Suppressor macrophage treated with lipopolysaccharide for 1 hour (primary cell): ENCODE results near the gene TSC22D4.
"Not testable (repeated sequence)": the region's sequence is repeated elsewhere in the genome, so short reads cannot be mapped to it uniquely, and the experiment has no call there.

ENCODE experiments used
- DNase-seq, 3 donors: peaks; one replicate each; pipeline ENCODE4 v3.0.0-alpha.2; 2020 to 2022

The TSC22D4 gene

GRCh38 chr7:100478958-100479660 is at the start of gene TSC22D4:
Gene TSC22D4, minus strand, starts transcription at chr7:100479214. Its CDS starts 1,176 bp downstream, at chr7:100478038.
- peak; percentile 87 to 94 (median 88) for DNase-seq

DNA sequence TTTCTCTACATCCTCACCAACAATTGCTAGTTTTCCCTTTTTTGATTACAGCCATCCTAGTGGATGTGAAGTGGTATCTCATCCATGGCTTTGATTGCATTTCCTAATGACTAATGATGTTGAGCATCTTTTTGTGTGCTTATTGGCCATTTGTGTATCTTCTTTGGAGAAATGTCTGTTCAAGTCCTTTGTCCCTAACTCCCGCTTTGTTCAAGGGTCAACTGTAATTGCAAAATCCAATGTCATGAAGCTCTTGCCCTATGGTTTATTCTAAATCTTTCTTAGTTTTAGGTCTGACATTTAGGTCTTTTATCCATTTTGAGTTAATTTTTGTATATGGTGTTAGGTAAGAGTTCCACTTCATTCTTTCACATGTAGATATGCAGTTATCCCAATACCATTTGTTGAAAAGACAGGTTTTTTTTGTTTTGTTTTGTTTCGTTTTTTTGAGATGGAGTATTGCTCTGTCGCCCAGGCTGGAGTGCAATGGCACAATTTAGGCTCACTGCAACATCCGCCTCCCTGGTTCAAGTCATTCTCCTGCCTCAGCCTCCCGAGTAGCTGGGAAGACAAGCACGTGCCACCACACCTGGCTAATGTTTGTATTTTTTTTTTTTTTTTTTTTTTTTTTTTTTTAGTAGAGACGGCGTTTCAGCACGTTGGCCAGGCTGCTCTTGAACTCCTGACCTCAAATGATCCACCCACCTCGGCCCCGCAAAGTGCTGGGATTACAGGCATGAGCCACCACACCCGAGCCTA is 49.3 kb upstream of the TSC22D4 start:
- DNase-seq = not testable (repeated sequence)

- not testable (repeated sequence) for DNase-seq
Observed at GRCh38 chr7:100523192-100523591, 44.2 kb upstream of the TSC22D4 start.

GRCh38 chr7:100521909-100522593 is 43.0 kb upstream of the TSC22D4 start:
- DNase-seq = peak; percentile 57 to 69 (median 62)

GRCh38 chr7:100521076-100521475 is 42.1 kb upstream of the TSC22D4 start:
- DNase-seq = no peak

DNA sequence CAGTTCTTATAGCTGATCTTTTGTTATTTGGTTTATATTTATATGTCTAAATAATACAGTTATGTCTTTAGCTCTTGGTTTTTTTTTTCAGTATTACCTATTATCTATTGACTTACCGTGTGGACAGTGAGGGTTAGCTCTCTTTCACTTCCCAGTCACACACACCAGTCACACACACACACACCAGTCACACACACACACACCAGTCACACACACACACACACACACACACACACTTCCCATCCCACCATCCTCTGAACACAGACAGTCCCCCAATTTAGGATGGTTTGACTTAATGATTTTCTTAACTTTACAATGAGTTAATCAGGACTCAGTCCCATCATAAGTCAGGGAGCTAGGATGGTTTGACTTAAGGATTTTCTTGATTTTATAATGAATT is 41.1 kb upstream of the TSC22D4 start:
- no peak for DNase-seq

DNA sequence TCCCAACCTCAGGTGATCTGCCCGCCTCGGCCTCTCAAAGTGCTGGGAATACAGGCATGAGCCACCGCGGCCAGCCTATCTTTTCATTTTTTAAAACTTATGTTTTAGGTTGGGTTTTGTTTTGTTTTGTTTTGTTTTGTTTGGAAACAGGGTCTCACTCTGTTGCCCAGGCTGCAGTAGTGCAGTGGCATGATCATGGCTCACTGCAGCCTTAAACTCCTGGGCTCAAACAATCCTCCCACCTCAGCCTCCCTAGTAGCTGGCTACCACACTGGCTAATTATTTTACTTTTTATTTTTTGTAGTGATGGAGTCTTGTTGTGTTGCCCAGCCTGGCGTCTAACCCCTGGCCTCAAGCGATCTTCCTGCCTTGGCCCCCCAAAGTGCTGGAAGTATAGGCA is 40.6 kb upstream of the TSC22D4 start:
- no peak for DNase-seq

- DNase-seq = no peak
Observed at GRCh38 chr7:100517305-100517704, 38.3 kb upstream of the TSC22D4 start.

- DNase-seq = no peak
Observed at GRCh38 chr7:100516135-100516812, 37.3 kb upstream of the TSC22D4 start.

DNA sequence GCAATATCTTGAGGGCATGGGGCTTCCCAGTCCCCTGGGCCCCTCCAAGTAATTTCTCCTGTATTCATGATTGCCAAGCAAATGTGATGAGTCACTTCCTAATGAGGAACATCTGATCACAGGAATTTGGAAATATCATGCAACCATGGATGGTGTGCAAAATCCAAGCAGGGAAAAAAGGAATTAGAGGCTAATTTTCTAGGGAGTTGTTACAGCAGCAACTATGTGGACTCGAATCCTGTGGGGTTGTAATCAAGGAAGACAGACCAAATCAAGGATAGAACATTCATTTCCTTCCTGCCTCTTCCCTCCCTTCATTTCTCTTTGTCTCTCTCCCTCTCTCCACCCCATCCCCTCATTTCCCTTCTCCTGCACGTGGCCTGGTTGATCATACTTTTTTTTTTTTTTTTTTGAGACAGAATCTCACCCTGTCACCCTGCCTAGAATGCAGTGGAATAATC is 36.1 kb upstream of the TSC22D4 start:
- DNase-seq = peak; percentile 35 to 47 (median 46)

DNA sequence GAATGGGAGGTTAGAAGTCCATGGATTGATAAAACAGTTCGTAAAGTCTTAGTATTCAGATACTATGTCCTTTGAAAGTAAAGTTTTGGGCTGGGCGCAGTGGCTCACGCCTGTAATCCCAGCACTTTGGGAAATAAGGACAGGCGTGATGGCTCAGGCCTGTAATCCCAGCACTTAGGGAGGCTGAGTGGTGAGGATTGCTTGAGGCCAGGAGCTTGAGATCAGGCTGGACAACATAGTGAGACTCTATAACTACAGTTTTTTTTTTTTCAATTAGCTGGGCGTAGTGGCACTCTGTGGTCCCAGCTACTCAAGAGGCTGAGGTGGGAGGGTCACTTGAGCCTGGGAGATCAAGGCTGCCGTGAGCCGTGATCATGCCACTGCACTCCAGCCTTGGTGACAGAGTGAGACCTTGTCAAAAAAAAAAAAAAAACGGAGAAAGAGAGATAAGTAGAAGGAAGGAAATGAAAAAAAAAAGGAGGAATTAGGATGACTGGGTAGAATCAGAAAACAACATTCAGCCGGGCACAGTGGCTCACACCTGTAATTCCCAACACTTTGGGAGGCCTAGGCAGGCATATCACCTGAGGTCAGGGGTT is 34.3 kb upstream of the TSC22D4 start:
- DNase-seq = no peak

DNA sequence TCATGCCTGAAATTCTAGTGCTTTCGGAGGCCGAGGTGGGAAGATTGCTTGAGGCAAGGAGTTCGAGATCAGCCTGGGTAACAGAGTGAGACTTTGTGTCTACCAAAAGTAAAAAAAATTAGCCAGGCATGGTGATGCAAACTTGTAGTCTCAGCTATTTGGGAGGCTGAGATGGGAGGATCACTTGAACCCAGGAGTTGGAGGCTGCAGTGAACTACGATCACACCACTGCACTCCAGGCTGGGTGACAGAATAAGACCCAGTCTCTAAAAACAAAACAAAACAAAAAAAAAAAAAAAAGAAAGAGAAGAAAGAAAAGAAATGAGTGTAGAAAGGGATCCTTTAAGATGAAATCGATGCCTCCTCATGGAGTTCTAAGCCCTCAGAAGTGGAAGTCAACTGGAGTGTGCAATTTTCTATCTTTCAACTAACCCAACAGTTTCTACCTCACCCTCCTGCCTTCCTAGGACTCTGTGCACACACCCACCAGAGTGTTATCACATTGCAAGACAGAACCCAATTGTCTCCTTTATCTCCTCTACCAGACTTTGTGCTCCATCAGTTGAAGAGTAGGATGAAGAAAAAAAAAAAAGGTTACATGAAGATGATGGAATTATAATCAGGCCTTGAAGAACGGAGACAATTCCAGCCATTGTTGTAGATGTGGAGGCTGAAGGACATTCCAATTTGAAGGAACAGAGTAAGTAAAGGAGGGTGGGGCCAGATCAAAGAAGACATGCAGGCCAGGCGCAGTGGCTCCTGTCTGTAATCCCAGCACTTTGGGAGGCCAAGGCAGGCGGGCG is 31.6 kb upstream of the TSC22D4 start:
- no peak for DNase-seq

- no peak for DNase-seq
Observed at GRCh38 chr7:100509231-100509630, 30.2 kb upstream of the TSC22D4 start.

DNA sequence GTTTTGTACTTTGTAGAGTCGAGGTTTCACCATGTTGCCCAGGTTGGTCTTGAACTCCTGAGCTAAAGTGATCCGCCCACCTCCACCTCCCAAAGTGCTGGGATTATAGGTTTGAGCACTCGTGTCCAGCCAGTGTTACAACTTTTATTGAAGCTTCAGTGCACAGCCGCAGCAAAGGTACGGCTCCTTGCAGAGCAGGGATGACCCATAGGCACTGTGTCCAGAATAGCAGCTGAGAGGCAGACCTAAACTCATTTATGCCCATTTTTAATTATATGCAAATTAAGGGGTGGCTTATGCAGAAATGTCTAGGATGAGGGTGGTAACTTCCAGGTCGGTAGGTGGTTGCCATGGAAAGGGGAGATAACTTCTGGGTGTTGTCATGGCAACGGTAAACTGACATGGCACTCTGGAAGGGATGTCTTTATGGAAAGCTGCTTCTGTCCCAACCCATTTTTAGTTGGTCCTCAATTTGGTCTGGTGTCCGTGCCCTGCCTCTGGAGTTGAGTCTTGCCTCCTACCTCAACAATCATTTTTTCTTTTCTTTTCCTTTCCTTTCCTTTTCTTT is 27.4 kb upstream of the TSC22D4 start:
- DNase-seq = no peak

DNA sequence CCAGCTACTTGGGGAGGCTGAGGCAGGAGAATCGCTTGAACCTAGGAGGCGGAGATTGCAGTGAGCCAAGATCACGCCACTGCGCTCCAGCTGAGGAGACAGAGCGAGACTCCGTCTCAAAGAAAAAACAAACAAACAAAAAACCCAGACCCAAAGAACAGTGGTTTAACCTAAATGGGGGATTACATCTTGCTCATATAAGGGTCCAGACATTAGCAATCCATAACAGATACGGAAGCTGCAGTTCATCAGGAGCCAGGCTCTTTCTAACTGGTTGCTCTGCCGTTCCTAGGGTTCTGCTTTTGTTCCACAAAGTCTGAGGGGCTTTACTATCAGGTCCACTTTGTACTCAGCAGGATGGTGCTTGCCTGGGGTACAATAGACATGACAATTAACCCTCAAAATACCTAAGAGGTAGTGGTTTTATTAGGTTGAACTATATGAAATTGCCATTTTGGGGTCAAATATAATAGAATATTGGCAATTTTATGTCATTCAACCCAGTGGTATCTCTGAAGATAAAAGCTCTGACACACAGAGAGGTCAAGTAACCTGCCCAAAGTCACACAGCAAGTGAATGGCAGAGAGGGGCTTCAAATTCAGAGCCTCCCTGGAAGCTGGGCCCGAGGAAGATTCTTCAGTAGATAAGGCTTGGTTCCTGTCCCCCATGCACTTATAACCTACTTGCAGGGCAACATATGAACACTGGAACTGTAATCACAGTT is 26.0 kb upstream of the TSC22D4 start:
- DNase-seq = no peak

GRCh38 chr7:100504031-100504430 is 25.0 kb upstream of the TSC22D4 start:
- DNase-seq = not testable (repeated sequence)

- DNase-seq = not testable (repeated sequence)
Observed at GRCh38 chr7:100500743-100501142, 21.7 kb upstream of the TSC22D4 start.

DNA sequence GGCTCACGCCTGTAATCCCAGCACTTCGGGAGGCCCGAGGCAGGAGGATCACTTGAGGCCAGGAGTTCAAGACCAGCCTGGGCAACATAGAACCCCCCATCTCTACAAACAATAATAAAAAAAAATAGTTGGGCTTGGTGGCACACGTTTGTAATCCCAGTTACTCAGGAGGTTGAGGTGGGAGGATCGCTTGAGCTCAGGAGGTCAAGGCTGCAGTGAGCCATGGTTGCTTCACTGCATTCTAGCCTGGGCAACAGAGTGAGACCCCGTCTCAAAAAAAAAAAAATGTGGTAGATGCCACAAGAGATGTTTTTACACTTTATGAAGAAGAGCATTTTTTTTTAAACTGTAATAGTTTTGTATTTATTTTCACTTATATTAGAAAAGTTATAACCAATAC is 17.5 kb upstream of the TSC22D4 start:
- no peak for DNase-seq

DNA sequence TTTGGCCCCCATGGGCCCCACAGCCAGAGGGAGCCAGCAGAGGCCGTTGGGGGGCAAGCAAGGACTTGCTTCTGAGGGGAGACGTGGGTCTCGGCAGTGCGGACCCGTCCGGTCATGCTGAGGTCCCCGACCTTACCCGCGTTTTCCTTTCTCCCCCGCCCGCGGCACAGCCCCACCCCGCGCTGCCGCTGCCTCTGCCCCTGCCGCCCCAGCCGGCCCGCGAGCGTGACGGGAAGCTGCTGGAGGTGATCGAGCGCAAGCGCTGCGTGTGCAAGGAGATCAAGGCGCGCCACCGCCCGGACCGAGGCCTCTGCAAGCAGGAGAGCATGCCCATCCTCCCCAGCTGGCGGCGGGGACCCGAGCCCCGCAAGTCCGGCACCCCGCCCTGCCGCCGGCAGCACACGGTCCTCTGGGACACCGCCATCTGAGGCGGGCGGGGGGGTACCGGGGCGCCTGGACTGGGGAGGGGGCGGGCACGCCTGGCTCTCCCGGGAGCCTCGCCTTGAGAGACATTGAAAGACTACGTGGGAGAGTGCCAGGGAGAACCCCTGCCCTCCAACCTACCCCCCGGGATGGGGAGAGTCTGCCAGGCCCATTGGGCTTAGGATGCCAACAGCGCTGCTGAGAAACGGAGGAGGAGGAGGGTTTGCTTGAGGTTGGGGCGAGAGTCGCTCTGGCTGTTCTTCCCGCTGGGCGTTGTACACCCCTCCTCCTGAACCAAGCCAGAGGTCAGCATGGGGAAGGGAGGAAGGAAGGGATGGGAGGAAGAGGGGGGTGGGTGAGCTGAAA is 14.7 kb upstream of the TSC22D4 start:
- peak in 2 of 3 donors; percentile 46 to 71 for DNase-seq
